ENCODE data around the gene FBXW11.

DNA sequence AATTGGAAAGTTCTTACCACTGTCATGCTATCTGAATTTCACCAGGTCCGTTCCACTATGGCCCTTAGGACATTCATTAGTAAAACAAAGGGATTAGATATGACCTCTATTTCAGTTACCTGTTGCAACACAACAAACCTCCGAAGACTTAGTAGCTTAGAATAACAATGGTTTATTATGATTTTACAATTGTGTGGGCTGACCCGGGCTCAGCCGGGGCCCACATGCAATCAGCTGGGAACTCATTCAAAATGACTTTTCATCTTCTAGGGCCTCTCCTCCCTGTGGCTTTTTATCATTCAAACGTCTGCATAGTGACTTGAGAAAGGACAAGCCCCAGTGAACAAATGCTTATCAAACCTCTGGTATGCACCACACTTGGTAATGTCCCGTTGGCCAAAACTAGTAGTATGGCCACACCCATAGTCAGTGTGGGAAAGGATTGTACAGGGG is 2.3 kb upstream of the FBXW11 start:
- TF ChIP-seq EZH2 (IDR thresholded peaks at IDR 0.05; ENCODE audit: borderline replicate concordance, low read depth, low read length, poor library complexity, severe bottlenecking) = no peak
- TF ChIP-seq, protein P1, sequence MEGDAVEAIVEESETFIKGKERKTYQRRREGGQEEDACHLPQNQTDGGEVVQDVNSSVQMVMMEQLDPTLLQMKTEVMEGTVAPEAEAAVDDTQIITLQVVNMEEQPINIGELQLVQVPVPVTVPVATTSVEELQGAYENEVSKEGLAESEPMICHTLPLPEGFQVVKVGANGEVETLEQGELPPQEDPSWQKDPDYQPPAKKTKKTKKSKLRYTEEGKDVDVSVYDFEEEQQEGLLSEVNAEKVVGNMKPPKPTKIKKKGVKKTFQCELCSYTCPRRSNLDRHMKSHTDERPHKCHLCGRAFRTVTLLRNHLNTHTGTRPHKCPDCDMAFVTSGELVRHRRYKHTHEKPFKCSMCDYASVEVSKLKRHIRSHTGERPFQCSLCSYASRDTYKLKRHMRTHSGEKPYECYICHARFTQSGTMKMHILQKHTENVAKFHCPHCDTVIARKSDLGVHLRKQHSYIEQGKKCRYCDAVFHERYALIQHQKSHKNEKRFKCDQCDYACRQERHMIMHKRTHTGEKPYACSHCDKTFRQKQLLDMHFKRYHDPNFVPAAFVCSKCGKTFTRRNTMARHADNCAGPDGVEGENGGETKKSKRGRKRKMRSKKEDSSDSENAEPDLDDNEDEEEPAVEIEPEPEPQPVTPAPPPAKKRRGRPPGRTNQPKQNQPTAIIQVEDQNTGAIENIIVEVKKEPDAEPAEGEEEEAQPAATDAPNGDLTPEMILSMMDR (conservative IDR thresholded peaks at IDR 0.05; ENCODE audit: low read depth, low read length) = no peak
